Measurements from ENCODE around the gene AGPAT4.

- no peak for TF ChIP-seq SMC3 (IDR thresholded peaks at IDR 0.05; ENCODE audit: low read depth, low read length)
- no peak for TF ChIP-seq TAF1 (IDR thresholded peaks at IDR 0.05; ENCODE audit: borderline replicate concordance, low read depth, low read length)
- peak; percentile 93 for TF ChIP-seq ZBTB33 (IDR thresholded peaks at IDR 0.05; ENCODE audit: borderline replicate concordance, low read depth)
- TF ChIP-seq, protein P1, sequence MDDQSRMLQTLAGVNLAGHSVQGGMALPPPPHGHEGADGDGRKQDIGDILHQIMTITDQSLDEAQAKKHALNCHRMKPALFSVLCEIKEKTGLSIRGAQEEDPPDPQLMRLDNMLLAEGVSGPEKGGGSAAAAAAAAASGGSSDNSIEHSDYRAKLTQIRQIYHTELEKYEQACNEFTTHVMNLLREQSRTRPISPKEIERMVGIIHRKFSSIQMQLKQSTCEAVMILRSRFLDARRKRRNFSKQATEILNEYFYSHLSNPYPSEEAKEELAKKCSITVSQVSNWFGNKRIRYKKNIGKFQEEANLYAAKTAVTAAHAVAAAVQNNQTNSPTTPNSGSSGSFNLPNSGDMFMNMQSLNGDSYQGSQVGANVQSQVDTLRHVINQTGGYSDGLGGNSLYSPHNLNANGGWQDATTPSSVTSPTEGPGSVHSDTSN (IDR thresholded peaks at IDR 0.05): peak; percentile 89
- TF ChIP-seq CTCF (IDR thresholded peaks at IDR 0.05): no peak
- no peak for TF ChIP-seq FOXM1 (IDR thresholded peaks at IDR 0.05; ENCODE audit: low read depth)
- TF ChIP-seq RFX5 (IDR thresholded peaks at IDR 0.05; ENCODE audit: low read length): no peak
- TF ChIP-seq EP300 (IDR thresholded peaks at IDR 0.05; ENCODE audit: borderline replicate concordance in 1 of 2, low read depth in 1 of 2, low read length in 1 of 2): peak in 1 of 2 experiments; percentile 69; a peak in 1 of 4 replicates
Measured at GRCh38 chr6:161168281-161168891, 105.5 kb downstream of the AGPAT4 start.
